ENCODE measurements around the gene HARS1. TPM values are rescaled to one million over a fixed set of nuclear protein-coding genes. Genes with fewer than 3 reads are reported as not detected.

HARS1 gene
- total RNA-seq, 1 experiment from 2014 or later = 55.6 TPM

DNA sequence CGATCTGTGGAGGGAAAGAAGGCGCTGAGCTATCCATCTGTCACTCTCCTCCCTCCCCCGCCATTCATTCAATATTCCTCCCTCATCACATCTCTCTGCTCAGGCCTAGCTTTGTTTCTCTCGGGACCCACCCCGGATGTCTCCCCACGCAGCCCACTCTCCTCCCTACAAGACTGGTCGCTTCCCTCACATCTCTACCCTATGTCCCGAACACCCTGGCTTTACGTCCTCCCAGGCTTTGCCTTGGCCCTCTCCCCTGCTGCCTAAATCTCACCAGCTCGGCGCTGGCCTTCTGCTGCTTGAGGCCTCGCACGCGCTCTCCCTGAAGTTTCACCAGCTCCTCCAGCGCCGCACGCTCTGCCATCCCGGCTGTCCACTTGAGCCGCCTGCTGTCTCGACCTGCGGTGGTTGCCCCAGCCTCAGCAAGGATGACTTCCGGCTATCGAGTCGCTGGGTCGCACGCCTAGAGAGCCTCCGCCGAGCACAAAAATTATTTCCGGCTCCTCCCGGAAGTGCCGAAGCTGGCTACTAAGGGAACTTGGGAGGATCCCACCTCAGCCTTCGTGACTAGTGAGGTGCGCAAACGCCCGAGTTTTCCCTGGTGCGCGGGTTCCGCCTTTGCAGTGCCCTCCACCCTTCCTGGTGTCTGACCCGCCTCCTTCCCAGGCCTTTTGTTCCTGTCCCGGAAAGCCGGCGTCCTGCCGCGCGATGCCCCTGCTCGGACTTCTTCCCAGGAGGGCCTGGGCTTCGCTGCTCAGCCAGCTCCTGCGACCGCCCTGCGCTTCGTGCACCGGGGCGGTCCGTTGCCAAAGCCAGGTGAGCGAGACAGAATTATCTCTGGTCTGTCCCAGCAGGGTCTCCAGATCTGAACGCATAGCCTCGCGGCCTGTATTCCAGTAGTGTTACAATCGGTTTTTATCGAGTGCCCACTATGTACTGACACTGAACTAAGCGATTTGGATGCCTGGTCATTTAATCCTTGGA is at the start of gene HARS1, which contains the start of gene HARS2 (continued):
- TF ChIP-seq, protein P1, sequence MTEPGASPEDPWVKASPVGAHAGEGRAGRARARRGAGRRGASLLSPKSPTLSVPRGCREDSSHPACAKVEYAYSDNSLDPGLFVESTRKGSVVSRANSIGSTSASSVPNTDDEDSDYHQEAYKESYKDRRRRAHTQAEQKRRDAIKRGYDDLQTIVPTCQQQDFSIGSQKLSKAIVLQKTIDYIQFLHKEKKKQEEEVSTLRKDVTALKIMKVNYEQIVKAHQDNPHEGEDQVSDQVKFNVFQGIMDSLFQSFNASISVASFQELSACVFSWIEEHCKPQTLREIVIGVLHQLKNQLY (CRISPR knock-in tag; IDR thresholded peaks at IDR 0.05) = no peak
- peak; percentile 72; the same call in 1 of the 2 replicates for TF ChIP-seq FOXK1 (CRISPR knock-in tag; IDR thresholded peaks at IDR 0.05)
- no peak for TF ChIP-seq TP53 (CRISPR knock-in tag; IDR thresholded peaks at IDR 0.05)
- TF ChIP-seq ZNF423 (CRISPR knock-in tag; IDR thresholded peaks at IDR 0.05) = peak; percentile 36; the same call in 1 of the 2 replicates
- peak; percentile 98 for TF ChIP-seq ETV6 (CRISPR knock-in tag; IDR thresholded peaks at IDR 0.05)
- TF ChIP-seq ZNF396 (CRISPR knock-in tag; IDR thresholded peaks at IDR 0.05; ENCODE audit: borderline replicate concordance) = no peak
- TF ChIP-seq, protein P2, sequence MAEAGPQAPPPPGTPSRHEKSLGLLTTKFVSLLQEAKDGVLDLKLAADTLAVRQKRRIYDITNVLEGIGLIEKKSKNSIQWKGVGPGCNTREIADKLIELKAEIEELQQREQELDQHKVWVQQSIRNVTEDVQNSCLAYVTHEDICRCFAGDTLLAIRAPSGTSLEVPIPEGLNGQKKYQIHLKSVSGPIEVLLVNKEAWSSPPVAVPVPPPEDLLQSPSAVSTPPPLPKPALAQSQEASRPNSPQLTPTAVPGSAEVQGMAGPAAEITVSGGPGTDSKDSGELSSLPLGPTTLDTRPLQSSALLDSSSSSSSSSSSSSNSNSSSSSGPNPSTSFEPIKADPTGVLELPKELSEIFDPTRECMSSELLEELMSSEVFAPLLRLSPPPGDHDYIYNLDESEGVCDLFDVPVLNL (CRISPR knock-in tag; IDR thresholded peaks at IDR 0.05; ENCODE audit: borderline replicate concordance, low read depth) = no peak
- TF ChIP-seq, protein P3, sequence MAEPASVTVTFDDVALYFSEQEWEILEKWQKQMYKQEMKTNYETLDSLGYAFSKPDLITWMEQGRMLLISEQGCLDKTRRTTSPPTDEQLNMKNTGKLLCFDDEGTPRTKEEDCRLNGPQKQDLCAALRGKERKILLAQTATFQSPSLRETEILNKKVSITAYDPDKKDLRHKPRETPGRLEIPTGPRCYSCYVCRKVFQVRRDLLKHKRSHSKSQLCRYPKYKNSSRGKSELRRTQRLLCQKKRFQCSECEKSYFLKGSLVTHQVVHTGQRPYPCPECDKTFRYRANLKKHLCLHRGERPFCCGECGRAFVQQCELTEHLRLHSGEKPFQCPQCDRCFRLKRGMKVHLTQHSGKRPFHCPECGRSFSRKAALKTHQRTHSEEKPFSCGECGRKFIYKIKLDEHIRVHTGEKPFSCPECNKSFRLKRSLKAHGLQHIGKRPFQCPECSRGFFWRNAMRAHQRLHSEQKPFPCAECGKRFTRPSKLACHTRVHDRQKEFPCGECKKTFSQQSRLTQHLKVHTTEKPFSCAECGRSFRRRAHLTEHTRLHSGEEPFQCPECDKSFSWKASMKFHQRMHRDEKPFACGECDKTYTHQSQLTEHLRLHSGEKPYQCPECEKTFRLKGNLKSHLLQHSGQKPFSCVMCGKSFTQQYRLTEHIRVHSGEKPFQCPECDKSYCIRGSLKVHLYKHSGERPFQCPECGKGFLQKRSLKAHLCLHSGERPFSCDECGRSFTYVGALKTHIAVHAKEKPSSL (CRISPR knock-in tag; conservative IDR thresholded peaks at IDR 0.05) = no peak
- TF ChIP-seq, protein P4, sequence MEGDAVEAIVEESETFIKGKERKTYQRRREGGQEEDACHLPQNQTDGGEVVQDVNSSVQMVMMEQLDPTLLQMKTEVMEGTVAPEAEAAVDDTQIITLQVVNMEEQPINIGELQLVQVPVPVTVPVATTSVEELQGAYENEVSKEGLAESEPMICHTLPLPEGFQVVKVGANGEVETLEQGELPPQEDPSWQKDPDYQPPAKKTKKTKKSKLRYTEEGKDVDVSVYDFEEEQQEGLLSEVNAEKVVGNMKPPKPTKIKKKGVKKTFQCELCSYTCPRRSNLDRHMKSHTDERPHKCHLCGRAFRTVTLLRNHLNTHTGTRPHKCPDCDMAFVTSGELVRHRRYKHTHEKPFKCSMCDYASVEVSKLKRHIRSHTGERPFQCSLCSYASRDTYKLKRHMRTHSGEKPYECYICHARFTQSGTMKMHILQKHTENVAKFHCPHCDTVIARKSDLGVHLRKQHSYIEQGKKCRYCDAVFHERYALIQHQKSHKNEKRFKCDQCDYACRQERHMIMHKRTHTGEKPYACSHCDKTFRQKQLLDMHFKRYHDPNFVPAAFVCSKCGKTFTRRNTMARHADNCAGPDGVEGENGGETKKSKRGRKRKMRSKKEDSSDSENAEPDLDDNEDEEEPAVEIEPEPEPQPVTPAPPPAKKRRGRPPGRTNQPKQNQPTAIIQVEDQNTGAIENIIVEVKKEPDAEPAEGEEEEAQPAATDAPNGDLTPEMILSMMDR (IDR thresholded peaks at IDR 0.05) = no peak
- TF ChIP-seq ZNF138 (CRISPR knock-in tag; conservative IDR thresholded peaks at IDR 0.05) = peak; percentile 45; the same call in 1 of the 2 replicates
- TF ChIP-seq MXD4 (CRISPR knock-in tag; IDR thresholded peaks at IDR 0.05; ENCODE audit: borderline replicate concordance) = no peak
- no peak for TF ChIP-seq CBFB (CRISPR knock-in tag; IDR thresholded peaks at IDR 0.05; ENCODE audit: low read depth)
- TF ChIP-seq, protein P5, sequence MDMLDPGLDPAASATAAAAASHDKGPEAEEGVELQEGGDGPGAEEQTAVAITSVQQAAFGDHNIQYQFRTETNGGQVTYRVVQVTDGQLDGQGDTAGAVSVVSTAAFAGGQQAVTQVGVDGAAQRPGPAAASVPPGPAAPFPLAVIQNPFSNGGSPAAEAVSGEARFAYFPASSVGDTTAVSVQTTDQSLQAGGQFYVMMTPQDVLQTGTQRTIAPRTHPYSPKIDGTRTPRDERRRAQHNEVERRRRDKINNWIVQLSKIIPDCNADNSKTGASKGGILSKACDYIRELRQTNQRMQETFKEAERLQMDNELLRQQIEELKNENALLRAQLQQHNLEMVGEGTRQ (CRISPR knock-in tag; IDR thresholded peaks at IDR 0.05) = 0 out of 2 replicates have a peak, but pooled peaks have one; percentile 30
- TF ChIP-seq, protein P6, sequence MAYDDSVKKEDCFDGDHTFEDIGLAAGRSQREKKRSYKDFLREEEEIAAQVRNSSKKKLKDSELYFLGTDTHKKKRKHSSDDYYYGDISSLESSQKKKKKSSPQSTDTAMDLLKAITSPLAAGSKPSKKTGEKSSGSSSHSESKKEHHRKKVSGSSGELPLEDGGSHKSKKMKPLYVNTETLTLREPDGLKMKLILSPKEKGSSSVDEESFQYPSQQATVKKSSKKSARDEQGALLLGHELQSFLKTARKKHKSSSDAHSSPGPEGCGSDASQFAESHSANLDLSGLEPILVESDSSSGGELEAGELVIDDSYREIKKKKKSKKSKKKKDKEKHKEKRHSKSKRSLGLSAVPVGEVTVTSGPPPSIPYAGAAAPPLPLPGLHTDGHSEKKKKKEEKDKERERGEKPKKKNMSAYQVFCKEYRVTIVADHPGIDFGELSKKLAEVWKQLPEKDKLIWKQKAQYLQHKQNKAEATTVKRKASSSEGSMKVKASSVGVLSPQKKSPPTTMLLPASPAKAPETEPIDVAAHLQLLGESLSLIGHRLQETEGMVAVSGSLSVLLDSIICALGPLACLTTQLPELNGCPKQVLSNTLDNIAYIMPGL (CRISPR knock-in tag; IDR thresholded peaks at IDR 0.05) = 0 out of 2 replicates have a peak, but pooled peaks have one; percentile 32

DNA sequence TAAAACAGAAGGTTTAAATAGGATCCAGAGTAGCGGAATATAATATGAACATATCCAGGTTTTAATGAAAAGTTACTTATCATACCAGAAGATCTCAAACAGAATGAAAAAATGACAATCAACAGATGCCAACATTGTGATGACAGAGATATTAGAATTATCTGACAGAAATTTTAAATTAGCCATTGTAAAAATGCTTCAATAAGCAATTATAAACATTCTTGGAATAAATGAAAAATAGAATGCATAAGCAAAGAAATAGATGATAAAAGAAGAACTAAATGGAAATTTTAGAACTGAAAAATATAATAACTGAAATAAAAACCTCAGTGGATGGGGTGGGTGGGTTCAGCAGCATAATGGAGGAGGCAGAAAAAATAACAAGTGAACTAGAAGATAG is 46.3 kb upstream of the HARS1 start:
- DNase-seq (ENCODE audit: low spot score) (no peak), ATAC-seq (no peak)
- peaks cover 12% of the 10 kb centered on the region for H3K9me3 Mint-ChIP-seq
- no peak overlapping the region for H3K4me3 Mint-ChIP-seq
- POLR2A ChIA-PET = no interaction called here
- H3K27ac Mint-ChIP-seq = no peak overlapping the region
- CTCF ChIA-PET = no interaction called here
- no peaks in the 10 kb centered on the region for H3K36me3 Mint-ChIP-seq
- H3K27me3 Mint-ChIP-seq (ENCODE audit: low read depth) = peaks cover 13% of the 10 kb centered on the region
- H3K4me1 Mint-ChIP-seq = no peaks in the 10 kb centered on the region
- TF ChIP-seq NFATC4 (CRISPR knock-in tag; IDR thresholded peaks at IDR 0.05) (no peak), FOXP1 (CRISPR knock-in tag; IDR thresholded peaks at IDR 0.05; ENCODE audit: borderline replicate concordance) (no peak), MXD4 (CRISPR knock-in tag; IDR thresholded peaks at IDR 0.05; ENCODE audit: borderline replicate concordance) (no peak), ELF4 (CRISPR knock-in tag; IDR thresholded peaks at IDR 0.05; ENCODE audit: low read depth) (no peak), TP53 (CRISPR knock-in tag; IDR thresholded peaks at IDR 0.05) (no peak)
- TF ChIP-seq, protein P7, sequence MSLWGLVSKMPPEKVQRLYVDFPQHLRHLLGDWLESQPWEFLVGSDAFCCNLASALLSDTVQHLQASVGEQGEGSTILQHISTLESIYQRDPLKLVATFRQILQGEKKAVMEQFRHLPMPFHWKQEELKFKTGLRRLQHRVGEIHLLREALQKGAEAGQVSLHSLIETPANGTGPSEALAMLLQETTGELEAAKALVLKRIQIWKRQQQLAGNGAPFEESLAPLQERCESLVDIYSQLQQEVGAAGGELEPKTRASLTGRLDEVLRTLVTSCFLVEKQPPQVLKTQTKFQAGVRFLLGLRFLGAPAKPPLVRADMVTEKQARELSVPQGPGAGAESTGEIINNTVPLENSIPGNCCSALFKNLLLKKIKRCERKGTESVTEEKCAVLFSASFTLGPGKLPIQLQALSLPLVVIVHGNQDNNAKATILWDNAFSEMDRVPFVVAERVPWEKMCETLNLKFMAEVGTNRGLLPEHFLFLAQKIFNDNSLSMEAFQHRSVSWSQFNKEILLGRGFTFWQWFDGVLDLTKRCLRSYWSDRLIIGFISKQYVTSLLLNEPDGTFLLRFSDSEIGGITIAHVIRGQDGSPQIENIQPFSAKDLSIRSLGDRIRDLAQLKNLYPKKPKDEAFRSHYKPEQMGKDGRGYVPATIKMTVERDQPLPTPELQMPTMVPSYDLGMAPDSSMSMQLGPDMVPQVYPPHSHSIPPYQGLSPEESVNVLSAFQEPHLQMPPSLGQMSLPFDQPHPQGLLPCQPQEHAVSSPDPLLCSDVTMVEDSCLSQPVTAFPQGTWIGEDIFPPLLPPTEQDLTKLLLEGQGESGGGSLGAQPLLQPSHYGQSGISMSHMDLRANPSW (CRISPR knock-in tag; conservative IDR thresholded peaks at IDR 0.05; ENCODE audit: low read depth) = no peak
- TF ChIP-seq, protein P8, sequence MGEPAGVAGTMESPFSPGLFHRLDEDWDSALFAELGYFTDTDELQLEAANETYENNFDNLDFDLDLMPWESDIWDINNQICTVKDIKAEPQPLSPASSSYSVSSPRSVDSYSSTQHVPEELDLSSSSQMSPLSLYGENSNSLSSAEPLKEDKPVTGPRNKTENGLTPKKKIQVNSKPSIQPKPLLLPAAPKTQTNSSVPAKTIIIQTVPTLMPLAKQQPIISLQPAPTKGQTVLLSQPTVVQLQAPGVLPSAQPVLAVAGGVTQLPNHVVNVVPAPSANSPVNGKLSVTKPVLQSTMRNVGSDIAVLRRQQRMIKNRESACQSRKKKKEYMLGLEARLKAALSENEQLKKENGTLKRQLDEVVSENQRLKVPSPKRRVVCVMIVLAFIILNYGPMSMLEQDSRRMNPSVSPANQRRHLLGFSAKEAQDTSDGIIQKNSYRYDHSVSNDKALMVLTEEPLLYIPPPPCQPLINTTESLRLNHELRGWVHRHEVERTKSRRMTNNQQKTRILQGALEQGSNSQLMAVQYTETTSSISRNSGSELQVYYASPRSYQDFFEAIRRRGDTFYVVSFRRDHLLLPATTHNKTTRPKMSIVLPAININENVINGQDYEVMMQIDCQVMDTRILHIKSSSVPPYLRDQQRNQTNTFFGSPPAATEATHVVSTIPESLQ (CRISPR knock-in tag; IDR thresholded peaks at IDR 0.05) = no peak
- TF ChIP-seq, protein P9, sequence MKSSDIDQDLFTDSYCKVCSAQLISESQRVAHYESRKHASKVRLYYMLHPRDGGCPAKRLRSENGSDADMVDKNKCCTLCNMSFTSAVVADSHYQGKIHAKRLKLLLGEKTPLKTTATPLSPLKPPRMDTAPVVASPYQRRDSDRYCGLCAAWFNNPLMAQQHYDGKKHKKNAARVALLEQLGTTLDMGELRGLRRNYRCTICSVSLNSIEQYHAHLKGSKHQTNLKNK (CRISPR knock-in tag; IDR thresholded peaks at IDR 0.05) = no peak
